ENCODE results near the gene PPP2R3A.

GRCh38 chr3:135944831-135945230 is 20.7 kb upstream of the PPP2R3A start:
- TF ChIP-seq CTCF (IDR thresholded peaks at IDR 0.05; ENCODE audit: borderline replicate concordance, extremely low read depth, low read length, poor library complexity, severe bottlenecking) (no peak), EZH2 (IDR thresholded peaks at IDR 0.05; ENCODE audit: borderline replicate concordance, low read depth, low read length, severe bottlenecking) (no peak)
